ENCODE data around the gene PCDHGA3.
A peak's percentile ranks its signal among the peaks of the same experiment; 100 is the strongest.
"Not testable (repeated sequence)": the region's sequence is repeated elsewhere in the genome, so short reads cannot be mapped to it uniquely, and the experiment has no call there.

PCDHGA3 gene

DNA sequence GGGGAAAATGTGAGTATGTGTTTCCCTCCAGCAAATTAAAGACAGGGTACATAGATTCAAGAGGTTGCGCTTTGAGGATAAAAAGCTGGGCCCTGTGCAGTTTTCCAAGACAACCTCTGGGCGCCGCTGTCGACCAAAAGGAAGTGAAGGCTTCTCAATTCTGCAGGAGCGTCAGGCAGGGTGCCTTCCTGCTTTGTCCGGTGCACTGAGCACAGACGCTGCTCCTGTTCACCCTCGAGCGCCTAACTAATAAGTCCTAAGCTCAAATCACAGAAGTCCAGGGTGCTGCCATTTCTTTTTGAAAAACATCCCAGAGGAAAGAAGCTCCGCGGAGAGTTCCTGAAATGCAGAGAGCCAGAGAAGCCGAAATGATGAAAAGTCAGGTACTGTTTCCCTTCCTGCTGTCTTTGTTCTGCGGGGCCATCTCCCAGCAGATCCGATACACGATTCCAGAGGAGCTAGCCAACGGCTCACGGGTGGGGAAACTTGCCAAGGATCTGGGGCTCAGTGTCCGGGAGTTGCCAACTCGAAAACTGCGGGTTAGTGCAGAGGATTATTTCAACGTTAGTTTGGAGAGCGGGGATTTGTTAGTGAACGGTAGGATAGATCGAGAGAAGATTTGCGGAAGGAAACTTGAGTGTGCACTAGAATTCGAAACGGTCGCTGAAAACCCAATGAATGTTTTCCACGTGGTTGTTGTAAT, 6.4 kb downstream of the PCDHGA3 start, which contains the start of gene PCDHGB1:
Gene PCDHGB1 (plus strand): TSS at position 183 of the 703 bp plus-strand sequence. CDS start 162 bp downstream, at position 345.
- DNase-seq (ENCODE audit: low spot score) = peak; percentile 15

- no peak for DNase-seq (ENCODE audit: low spot score)
These were observed 8.0 kb downstream of the PCDHGA3 start for GRCh38 chr5:141351591-141351990.

DNA sequence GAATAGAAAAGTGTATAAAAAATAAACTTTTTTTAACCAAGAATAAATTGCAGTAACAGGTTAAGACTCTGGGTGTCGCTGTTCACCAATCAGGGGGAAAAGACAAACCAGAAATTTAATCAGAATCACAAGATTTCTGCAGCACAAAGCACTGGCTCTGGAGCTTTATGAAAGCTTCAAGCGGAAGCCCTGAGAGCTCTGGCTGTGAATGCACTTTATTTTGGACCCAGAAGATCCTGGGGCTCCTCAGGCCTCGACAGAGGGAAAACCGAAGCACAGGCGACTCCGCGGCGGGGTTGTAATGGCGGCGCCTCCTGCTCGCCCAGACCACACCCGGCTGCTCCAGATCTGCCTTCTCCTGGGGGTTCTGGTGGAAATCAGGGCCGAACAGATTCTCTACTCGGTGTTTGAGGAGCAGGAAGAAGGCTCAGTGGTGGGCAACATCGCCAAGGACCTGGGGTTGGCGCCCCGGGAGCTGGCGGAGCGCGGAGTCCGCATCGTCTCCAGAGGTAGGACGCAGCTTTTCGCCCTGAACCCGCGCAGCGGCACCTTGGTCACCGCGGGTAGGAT, 11.4 kb downstream of the PCDHGA3 start, which contains the start of gene PCDHGA4:
Gene PCDHGA4 (plus strand): TSS at position 122 of the 570 bp plus-strand sequence. CDS start 87 bp downstream, at position 209.
- DNase-seq (ENCODE audit: low spot score) = no peak

DNA sequence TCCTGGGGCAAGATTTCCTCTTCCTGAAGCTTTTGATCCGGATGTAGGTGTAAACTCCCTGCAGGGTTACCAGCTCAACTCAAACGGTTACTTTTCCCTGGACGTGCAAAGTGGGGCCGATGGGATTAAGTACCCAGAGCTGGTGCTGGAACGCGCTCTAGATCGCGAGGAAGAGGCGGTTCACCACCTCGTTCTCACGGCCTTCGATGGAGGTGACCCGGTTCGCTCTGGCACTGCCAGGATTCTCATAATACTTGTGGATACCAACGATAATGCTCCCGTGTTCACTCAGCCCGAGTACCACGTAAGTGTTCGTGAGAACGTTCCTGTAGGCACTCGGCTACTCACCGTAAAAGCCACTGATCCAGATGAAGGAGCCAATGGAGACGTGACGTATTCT, 12.0 kb downstream of the PCDHGA3 start:
- no peak for DNase-seq (ENCODE audit: low spot score)

GRCh38 chr5:141356133-141356532, 12.5 kb downstream of the PCDHGA3 start:
- no peak for DNase-seq (ENCODE audit: low spot score)

DNA sequence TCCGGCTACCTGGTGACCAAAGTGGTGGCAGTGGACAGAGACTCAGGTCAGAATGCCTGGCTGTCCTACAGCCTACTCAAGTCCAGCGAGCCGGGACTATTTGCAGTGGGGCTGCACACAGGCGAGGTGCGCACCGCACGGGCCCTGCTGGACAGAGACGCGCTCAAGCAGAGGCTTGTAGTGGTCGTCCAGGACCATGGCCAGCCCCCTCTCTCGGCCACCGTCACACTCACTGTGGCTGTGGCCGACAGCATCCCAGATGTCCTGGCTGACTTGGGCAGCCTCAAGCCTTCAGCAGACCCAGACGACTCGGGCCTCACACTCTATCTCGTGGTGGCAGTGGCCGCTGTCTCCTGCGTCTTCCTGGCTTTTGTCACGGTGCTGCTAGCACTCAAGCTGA, 13.3 kb downstream of the PCDHGA3 start:
- no peak for DNase-seq (ENCODE audit: low spot score)

DNA sequence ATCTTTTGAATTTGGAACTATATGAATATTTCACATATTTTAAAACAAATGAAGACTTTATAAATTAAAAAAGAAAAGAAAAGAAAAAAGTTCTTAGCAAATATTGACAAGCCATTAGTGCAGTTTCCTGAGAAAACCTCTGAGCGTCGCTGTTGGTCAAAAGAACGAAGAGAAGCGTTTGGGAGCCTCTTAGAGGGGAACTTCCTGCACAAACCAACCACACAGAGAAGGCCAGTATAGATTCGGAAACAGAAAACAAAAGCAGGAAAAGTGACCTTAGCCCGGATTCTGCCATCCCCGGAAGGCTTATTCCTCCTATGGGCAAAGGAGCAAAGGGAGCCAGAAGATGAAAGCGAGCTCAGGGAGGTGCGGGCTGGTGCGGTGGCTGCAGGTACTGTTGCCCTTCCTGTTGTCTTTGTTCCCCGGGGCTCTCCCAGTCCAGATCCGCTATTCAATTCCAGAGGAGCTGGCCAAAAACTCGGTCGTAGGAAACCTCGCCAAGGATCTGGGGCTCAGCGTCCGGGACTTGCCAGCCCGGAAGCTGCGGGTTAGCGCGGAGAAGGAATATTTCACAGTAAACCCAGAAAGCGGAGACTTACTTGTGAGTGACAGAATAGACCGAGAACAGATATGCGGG, 16.3 kb downstream of the PCDHGA3 start, which contains the start of gene PCDHGB2:
Gene PCDHGB2 (plus strand): TSS at position 205 of the 637 bp plus-strand sequence. CDS start 142 bp downstream, at position 347.
- peak; percentile 30 for DNase-seq (ENCODE audit: low spot score)

DNA sequence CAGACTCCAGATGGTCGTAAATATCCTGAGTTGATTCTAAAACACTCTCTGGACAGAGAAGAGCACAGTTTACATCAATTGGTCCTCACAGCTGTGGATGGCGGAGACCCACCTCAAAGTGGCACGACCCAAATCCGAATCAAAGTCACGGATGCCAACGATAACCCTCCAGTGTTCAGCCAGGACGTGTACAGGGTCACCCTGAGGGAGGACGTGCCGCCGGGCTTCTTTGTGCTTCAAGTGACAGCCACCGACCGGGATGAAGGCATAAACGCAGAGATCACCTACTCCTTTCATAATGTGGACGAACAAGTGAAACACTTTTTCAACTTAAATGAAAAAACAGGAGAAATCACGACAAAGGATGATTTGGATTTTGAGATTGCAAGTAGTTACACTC, 17.1 kb downstream of the PCDHGA3 start:
- no peak for DNase-seq (ENCODE audit: low spot score)

DNA sequence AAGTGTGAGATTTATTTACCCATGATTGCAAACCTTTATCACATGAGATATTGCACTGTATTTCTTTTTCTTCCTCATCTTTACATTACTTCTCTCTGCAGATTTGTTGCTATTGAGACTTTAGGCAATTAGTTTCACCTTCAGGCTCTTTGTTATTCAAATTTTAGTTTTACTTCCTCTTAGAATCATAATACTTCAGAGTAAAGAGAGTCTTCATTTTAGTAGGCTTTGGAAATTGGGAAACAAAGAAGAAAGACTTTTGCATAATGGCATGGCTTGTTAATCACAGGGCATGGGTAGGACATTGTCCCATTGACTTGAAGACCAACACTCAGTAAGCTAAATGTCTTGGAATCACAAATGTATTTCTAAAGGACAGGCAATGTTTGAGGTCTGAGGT, 19.1 kb downstream of the PCDHGA3 start:
- no peak for DNase-seq (ENCODE audit: low spot score)

DNA sequence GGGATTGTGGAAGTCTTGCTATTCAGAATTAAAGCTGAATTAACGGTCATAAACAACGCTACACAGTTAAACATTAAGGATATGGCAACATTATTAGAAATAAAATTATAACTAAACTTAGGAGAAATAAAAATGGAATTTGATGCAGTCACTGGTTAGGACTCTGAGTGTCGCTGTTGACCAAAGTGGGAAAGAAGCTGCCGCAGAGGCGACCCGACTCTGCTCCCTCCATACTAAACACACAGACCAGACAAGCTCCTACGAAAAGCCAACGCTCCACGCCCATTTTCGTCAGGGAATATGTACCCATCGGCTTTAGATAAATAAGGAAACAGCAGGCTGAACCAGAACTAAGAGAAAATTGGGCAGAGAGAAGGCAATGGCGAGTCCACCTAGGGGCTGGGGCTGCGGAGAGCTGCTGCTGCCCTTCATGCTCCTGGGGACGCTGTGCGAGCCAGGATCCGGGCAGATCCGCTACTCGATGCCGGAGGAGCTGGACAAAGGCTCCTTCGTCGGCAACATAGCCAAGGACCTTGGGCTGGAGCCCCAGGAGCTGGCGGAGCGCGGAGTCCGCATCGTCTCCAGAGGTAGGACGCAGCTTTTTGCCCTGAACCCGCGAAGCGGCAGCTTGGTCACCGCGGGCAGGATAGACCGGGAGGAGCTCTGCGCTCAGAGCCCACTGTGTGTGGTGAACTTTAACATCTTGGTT, 20.5 kb downstream of the PCDHGA3 start, which contains the start of gene PCDHGA5:
Gene PCDHGA5 (plus strand): TSS at position 211 of the 709 bp plus-strand sequence. CDS start 169 bp downstream, at position 380.
- no peak for DNase-seq (ENCODE audit: low spot score)

DNA sequence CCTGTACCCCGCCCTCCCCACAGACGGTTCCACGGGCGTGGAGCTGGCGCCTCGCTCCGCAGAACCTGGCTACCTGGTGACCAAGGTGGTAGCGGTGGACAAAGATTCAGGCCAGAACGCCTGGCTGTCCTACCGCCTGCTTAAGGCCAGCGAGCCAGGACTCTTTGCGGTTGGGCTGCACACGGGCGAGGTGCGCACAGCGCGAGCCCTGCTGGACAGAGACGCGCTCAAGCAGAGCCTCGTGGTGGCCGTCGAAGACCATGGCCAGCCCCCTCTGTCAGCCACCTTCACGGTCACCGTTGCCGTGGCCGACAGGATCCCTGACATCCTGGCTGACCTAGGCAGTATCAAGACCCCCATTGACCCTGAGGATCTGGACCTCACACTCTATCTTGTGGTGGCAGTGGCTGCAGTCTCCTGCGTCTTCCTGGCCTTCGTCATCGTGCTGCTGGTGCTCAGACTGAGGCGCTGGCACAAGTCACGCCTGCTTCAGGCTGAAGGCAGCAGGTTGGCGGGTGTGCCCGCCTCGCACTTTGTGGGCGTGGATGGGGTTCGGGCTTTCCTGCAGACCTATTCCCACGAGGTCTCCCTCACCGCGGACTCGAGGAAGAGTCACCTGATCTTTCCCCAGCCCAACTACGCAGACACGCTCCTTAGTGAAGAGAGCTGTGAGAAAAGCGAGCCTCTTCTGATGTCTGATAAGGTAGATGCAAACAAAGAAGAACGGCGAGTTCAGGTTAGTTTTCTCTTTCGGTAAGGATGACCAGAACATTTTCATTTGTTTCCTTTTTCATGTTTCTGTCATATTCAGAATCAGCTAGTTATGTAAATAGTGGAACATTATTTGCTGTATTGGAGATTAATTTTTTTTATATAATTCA, 22.6 kb downstream of the PCDHGA3 start:
- DNase-seq (ENCODE audit: low spot score) = no peak

DNA sequence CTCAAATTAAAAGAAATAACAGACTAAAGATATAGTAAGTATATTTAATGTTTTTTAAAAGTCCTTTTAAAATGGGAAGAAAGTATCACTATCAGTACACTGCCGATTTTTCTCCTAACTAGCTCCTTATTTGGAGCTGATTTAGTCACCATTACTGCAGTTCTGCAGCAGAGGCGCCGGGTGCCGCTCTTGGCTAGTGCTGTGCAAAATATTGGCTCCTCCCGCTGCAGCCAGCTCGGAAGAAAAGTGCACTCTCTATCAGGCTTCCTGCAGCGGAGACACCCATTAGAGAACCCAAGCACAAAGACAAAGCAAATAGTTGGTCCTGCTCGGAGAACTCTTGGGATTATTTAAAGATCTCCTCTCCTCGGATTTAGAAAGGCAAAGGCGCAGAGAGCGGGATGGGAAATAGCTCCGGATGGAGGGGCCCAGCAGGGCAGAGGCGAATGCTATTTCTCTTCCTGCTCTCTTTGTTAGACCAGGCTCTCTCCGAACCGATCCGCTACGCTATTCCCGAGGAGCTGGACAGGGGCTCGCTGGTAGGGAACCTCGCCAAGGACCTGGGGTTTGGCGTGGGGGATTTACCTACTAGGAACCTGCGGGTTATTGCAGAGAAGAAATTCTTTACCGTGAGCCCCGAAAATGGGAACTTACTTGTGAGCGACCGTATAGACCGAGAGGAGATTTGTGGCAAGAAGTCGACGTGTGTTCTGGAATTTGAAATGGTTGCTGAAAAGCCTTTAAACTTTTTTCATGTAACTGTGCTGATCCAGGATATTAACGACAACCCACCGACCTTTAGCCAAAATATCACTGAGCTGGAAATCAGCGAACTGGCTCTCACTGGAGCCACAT, 26.6 kb downstream of the PCDHGA3 start, which contains the start of gene PCDHGB3:
Gene PCDHGB3 (plus strand): TSS at position 249 of the 855 bp plus-strand sequence. CDS start 153 bp downstream, at position 402.
- no peak for DNase-seq (ENCODE audit: low spot score)

DNA sequence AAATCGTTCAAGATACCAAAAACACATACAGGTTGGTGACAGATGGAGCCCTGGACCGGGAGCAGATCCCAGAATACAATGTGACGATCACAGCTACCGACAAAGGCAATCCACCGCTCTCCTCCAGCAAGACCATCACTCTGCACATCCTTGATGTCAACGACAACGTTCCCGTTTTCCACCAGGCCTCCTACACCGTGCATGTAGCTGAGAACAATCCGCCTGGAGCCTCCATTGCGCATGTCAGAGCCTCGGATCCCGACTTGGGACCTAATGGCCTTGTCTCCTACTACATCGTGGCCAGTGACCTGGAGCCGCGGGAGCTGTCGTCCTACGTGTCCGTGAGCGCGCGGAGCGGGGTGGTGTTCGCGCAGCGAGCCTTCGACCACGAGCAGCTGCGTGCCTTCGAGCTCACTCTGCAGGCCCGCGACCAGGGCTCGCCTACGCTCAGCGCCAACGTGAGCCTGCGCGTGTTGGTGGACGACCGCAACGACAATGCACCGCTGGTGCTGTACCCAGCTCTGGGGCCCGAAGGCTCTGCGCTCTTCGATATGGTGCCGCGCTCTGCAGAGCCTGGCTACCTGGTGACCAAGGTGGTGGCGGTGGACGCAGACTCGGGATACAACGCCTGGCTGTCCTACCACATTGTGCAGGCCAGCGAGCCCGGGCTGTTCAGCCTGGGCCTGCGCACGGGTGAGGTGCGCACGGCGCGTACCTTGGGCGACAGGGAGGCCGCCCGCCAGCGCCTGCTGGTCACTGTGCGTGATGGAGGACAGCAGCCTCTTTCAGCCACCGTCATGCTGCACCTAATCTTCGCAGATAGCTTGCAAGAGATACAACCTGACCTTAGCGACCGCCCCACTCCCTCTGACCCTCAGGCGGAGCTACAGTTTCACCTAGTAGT, 28.2 kb downstream of the PCDHGA3 start:
- no peak for DNase-seq (ENCODE audit: low spot score)

- DNase-seq (ENCODE audit: low spot score) = no peak
These were observed 30.2 kb downstream of the PCDHGA3 start, which contains the start of gene PCDHGA6 for GRCh38 chr5:141373673-141374317. PCDHGA6 (plus strand) TSS chr5:141373891; CDS start chr5:141374084, 193 bp downstream.

GRCh38 chr5:141374627-141375026, 31.0 kb downstream of the PCDHGA3 start:
- DNase-seq (ENCODE audit: low spot score) = no peak

DNA sequence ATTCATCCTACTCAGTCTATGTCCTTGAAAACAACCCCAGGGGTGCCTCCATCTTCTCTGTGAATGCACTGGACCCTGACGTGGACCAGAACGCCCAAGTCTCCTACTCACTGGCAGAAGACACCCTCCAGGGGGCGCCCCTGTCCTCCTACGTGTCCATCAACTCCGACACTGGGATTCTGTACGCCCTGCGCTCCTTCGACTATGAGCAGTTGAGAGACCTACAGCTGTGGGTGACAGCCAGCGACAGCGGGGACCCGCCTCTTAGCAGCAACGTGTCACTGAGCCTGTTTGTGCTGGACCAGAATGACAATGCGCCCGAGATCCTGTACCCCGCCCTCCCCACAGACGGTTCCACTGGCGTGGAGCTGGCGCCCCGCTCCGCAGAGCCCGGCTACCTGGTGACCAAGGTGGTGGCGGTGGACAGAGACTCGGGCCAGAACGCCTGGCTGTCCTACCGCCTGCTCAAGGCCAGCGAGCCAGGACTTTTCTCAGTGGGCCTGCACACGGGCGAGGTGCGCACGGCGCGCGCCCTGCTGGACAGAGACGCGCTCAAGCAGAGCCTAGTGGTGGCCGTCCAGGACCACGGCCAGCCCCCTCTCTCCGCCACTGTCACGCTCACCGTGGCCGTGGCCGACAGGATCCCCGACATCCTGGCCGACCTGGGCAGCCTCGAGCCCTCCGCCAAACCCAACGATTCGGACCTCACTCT, 32.0 kb downstream of the PCDHGA3 start:
- not testable (repeated sequence) for DNase-seq (ENCODE audit: low spot score)

GRCh38 chr5:141382469-141383294, 39.1 kb downstream of the PCDHGA3 start, which contains the start of gene PCDHGA7:
PCDHGA7 (plus strand) TSS chr5:141382742; CDS start chr5:141382900, 158 bp downstream.
- DNase-seq (ENCODE audit: low spot score) = no peak
